ENCODE results near the gene MINDY3.

The MINDY3 gene

DNA sequence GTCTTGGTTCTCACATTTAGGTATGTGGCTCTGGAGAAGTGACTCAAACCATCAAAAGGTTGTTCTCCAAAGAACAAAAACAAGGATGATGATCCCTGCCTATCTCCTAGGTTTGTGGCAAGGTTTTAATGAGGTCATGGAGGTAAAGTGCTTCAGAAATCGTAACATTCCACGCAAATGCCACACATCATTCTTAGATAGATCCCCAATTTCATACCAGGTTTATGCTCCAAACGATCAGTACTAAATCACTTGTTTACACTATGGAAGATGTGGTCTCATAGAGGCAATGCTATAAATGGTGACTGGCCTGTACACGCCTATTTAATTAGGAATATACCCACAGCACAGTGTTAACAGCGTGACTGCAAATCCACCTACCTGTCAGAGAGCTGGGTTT is 66.6 kb downstream of the MINDY3 start:
- TF ChIP-seq, protein P1, sequence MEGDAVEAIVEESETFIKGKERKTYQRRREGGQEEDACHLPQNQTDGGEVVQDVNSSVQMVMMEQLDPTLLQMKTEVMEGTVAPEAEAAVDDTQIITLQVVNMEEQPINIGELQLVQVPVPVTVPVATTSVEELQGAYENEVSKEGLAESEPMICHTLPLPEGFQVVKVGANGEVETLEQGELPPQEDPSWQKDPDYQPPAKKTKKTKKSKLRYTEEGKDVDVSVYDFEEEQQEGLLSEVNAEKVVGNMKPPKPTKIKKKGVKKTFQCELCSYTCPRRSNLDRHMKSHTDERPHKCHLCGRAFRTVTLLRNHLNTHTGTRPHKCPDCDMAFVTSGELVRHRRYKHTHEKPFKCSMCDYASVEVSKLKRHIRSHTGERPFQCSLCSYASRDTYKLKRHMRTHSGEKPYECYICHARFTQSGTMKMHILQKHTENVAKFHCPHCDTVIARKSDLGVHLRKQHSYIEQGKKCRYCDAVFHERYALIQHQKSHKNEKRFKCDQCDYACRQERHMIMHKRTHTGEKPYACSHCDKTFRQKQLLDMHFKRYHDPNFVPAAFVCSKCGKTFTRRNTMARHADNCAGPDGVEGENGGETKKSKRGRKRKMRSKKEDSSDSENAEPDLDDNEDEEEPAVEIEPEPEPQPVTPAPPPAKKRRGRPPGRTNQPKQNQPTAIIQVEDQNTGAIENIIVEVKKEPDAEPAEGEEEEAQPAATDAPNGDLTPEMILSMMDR (IDR thresholded peaks at IDR 0.05) = no peak

DNA sequence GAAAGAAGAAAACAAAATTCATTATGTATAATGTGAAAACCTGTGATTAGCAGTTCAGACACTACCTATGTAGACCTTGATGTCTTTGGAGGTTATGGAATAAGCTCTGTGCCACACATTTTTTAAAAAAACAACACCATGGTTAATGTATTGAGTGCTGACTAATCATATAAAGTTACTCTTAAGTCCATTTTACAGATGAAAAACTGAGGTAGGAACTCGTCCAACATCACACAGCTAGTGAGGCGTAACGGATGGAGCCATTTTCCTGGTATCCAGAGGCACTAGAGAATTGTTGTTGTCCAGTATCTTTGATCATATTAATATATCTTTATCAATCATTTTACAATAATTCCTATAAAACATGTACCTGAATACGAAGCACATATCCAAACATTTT is 67.5 kb downstream of the MINDY3 start:
- TF ChIP-seq, protein P1 (IDR thresholded peaks at IDR 0.05) = no peak

DNA sequence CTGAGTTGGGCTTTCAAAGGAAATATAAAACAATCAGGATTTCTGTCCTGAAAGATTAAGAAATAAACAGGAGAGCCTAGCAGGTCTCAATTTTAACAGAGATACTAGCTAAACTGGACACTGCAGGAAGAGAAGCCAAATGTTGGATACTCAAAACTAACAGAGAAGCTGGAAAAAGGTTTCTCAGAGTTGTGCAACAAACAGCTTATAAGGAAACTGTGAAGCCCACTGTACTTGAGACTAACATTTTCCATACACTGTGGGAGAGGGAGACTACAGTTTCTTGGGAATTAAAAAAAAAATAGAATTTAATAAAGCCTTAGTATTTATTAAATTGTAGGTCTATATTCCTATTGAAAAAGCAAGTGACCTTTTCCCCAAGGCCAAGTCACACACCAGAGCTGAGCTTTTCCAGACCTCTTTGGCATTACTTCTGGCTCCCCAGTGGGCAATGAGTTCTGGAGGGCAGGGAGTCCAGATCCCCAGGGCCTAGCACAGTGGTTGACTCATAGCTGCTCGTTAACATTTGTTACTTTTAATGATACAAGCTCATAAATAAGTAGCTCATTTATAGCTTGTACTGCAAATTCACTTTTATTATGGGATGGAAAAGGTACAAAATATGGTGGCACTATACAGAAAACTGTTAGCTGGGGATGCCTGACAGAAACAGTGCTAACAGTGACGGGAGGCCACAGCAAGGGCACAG is 68.3 kb downstream of the MINDY3 start:
- TF ChIP-seq, protein P1 (IDR thresholded peaks at IDR 0.05) = no peak

DNA sequence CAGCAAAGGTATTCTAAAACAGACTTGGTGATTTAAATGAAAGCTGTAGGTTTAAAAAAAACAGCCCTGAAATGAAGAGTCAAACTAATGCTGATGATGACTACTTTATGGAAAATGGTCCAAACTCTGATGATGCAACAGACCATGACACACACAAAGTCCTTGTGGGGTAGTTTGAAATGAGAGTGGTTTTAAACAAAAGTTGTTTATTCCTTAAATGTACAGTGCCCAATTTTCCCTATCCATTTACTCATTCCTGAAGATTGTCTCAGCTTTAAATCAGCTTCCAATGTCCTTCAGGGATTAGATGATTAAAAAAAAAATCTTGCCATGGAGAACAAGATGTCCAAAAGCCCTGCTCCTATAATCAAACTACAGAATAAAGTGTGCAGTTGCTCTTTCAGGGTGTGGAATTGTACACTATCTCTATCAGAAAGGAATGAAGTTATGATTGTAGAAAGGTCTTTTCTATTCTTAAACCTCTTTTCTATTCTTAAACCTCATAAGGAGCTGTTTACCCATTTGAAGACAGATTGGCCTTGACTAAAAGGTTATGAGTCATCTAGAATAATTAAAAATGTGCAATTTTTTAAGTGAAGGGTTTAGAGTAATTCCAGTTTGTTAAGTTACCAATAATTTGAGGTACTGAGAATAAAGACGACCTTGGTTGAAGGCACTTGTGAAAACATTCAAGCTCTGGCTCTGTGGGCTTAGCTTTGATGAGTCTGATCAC is 70.3 kb downstream of the MINDY3 start:
- TF ChIP-seq, protein P1 (IDR thresholded peaks at IDR 0.05) = no peak

DNA sequence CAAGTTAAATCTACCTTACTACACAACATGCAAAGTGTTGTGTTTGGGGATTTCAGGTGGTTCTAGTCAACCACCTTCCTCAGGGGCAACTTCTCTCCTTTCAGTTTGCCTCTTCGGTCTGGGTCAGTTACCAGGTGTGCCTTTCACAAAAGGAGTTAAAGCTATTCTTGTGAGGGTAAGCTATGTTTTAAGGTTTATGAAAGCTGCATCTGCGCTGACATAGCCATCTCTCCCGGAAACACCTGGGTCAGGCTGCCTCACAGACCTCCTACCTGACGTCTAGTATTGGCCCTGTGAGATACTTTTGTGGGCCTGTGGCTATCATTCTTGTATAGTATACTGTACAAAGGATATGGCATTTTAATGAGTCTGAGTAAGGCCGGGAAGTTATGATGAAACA is 72.9 kb downstream of the MINDY3 start:
- TF ChIP-seq, protein P1 (IDR thresholded peaks at IDR 0.05) = no peak

DNA sequence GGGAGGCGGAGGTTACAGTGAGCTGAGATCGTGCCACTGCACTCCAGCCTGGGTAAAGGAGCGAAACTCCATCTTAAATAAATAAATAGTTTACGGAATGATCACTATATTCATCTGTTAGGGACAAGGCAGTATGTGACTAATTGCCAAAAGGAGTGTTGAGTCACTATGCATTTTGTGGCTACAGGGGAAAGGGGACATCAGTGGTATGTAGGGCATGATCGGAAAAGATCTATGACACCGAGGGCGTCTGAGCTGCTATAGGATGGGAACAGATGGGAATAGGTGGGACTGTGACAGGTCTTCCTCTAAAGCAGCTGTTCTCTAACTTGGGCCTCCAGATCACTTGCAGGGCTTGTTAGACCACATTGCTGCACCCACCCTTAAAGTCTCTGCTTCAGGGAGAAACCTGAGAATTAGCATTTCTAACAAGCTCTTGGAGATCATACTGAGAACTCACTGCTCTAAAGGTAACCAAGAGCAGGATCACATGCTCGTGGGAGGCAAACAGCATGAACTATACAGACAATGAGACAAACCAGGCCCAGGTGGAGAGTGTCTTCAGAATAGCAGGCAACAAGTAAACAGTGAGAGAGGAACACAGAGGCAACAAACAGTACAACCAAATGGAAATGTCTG is 75.5 kb downstream of the MINDY3 start:
- TF ChIP-seq, protein P1 (IDR thresholded peaks at IDR 0.05) = no peak

DNA sequence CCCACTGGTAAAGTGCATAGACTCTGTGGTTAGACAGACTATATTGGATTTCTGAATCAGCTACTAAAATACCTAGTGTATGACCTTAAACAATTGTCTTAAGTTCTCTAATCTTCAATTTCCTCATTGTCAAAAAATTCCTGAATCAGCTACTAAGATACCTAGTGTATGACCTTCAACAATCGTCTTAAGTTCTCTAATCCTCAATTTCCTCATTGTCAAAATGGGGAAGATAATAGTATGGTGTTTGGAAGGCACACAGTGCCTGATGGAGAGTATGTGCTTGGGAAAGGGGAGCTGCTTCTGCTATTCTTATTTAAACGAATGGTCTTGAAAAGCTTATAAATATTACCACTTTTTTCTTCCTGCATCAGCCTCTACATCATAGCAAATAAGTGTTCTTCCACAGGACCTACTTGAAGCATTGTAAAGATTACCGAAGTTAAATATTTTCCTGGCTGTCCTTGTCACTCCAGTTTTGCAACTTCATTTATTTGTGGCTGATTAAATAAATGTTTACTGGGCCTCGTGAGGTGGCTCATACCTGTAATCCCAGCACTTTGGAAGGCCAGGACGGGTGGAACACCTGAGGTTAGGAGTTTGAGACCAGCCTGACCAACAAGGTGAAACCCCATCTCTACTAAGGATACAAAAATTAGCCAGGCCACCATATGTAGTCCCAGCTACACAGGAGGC is 76.2 kb downstream of the MINDY3 start:
- TF ChIP-seq, protein P1 (IDR thresholded peaks at IDR 0.05) = no peak
